HepG2 (cell line): Measurements from ENCODE around the gene MRPL58. TPM values are rescaled to one million over a fixed set of nuclear protein-coding genes. Genes with fewer than 3 reads are reported as not detected.

ENCODE experiments used
- CCAR2 ChIP-seq: fragments of 200-400 bp; formaldehyde crosslinking; optimal IDR thresholded peaks from 2 replicates; pipeline ENCODE3; 2018; ENCODE audit warnings: low read depth, mild to moderate bottlenecking, low read length, moderate library complexity
- CCDC6 ChIP-seq: sonication (generic); formaldehyde crosslinking; IDR thresholded peaks from 2 replicates; pipeline ENCODE4 v1.8.1; 2022; ENCODE audit warnings: mild to moderate bottlenecking, missing genetic modification reagents, moderate library complexity
- GATAD2A ChIP-seq: IDR thresholded peaks from 2 replicates; pipeline ENCODE4 v1.6.1; 2016
- HMG20B ChIP-seq: conservative IDR thresholded peaks from 2 replicates; pipeline ENCODE4 v1.6.1; 2016; ENCODE audit warnings: missing genetic modification reagents, missing compliant biosample characterization
- JDP2 ChIP-seq: sonication (generic); formaldehyde crosslinking; IDR thresholded peaks from 2 replicates; pipeline ENCODE4 v1.8.1; 2022; ENCODE audit warnings: missing genetic modification reagents, borderline replicate concordance
- KLF12 ChIP-seq: sonication (generic); formaldehyde crosslinking; IDR thresholded peaks from 2 replicates; pipeline ENCODE4 v1.4.0; 2020; ENCODE audit warnings: missing genetic modification reagents, borderline replicate concordance
- MAX ChIP-seq: IDR thresholded peaks from 2 replicates; pipeline ENCODE4 v1.6.1; 2012; ENCODE audit warnings: inconsistent platforms
- MZF1 ChIP-seq: sonication (generic); formaldehyde crosslinking; IDR thresholded peaks from 2 replicates; pipeline ENCODE4 v1.8.1; 2023; ENCODE audit warnings: mild to moderate bottlenecking, missing genetic modification reagents, borderline replicate concordance
- NR2F1 ChIP-seq, 2 experiments: fragments of 450-650 bp in 1 of 2; formaldehyde crosslinking in 1 of 2; IDR thresholded peaks; 2 replicates each; pipeline versions ENCODE4 v1.5.0 to v1.6.1; 2016 to 2020; ENCODE audit warnings: mild to moderate bottlenecking in 1 of 2, missing compliant biosample characterization in 1 of 2, missing genetic modification reagents in 1 of 2, moderate library complexity in 1 of 2
- PAF1 ChIP-seq: IDR thresholded peaks from 2 replicates; pipeline ENCODE4 v1.6.1; 2016; ENCODE audit warnings: missing genetic modification reagents, missing compliant biosample characterization
- POGZ ChIP-seq: sonication (generic); formaldehyde crosslinking; IDR thresholded peaks from 2 replicates; pipeline ENCODE4 v1.4.0; 2020; ENCODE audit warnings: mild to moderate bottlenecking, missing genetic modification reagents
- PREB ChIP-seq: sonication (generic); formaldehyde crosslinking; IDR thresholded peaks from 2 replicates; pipeline ENCODE4 v1.4.0; 2020; ENCODE audit warnings: missing genetic modification reagents
- RBM39 ChIP-seq: fragments of 200-400 bp; formaldehyde crosslinking; IDR thresholded peaks from one replicate; pipeline ENCODE4 v1.6.1; 2018; ENCODE audit warnings: antibody characterized with exemption, mild to moderate bottlenecking, low read depth, low read length; ENCODE audit not compliant: poor library complexity, severe bottlenecking
- RFXAP ChIP-seq: sonication (generic); formaldehyde crosslinking; IDR thresholded peaks from 2 replicates; pipeline ENCODE4 v1.4.0; 2020; ENCODE audit warnings: missing genetic modification reagents, borderline replicate concordance
- SNAI1 ChIP-seq: sonication (generic); formaldehyde crosslinking; IDR thresholded peaks from 2 replicates; pipeline ENCODE4 v1.5.0; 2020; ENCODE audit warnings: mild to moderate bottlenecking, missing genetic modification reagents, borderline replicate concordance
- WIZ ChIP-seq: sonication (generic); formaldehyde crosslinking; IDR thresholded peaks from 2 replicates; pipeline ENCODE4 v1.5.1; 2020; ENCODE audit warnings: mild to moderate bottlenecking, missing genetic modification reagents
- ZMYM2 ChIP-seq: sonication (generic); formaldehyde crosslinking; IDR thresholded peaks from 2 replicates; pipeline ENCODE4 v1.8.0; 2022; ENCODE audit warnings: mild to moderate bottlenecking, missing genetic modification reagents
- ZMYM3 ChIP-seq: sonication (generic); formaldehyde crosslinking; IDR thresholded peaks from 2 replicates; pipeline ENCODE4 v1.5.1; 2020; ENCODE audit warnings: mild to moderate bottlenecking, missing genetic modification reagents
- ZNF143 ChIP-seq: sonication (generic); formaldehyde crosslinking; IDR thresholded peaks from 2 replicates; pipeline ENCODE4 v1.4.0; 2020; ENCODE audit warnings: missing genetic modification reagents
- ZNF276 ChIP-seq: sonication (generic); formaldehyde crosslinking; IDR thresholded peaks from 2 replicates; pipeline ENCODE4 v1.4.0; 2020; ENCODE audit warnings: mild to moderate bottlenecking, low read depth, missing genetic modification reagents
- ZNF775 ChIP-seq: sonication (generic); formaldehyde crosslinking; IDR thresholded peaks from 2 replicates; pipeline ENCODE4 v1.4.0; 2020; ENCODE audit warnings: missing genetic modification reagents, mild to moderate bottlenecking, moderate library complexity, borderline replicate concordance
- ZNF83 ChIP-seq: sonication (generic); formaldehyde crosslinking; IDR thresholded peaks from 2 replicates; pipeline ENCODE4 v1.4.0; 2020; ENCODE audit warnings: missing genetic modification reagents, mild to moderate bottlenecking, borderline replicate concordance
- polyA plus RNA-seq, 8 experiments: library from polyadenylated mRNA; depleted of rRNA in 3 of 8; stranded (reverse) in 7 of 8; unstranded in 1 of 8; fragments of >200 nt; fragmentation: Illumina TruSeq in 4 of 8; extraction: Trizol in 4 of 8; gene quantifications; 2 replicates each; pipeline versions ENCODE4 v1.2.1 to v1.2.3, GENCODE V29; 2011 to 2016; ENCODE audit warnings: low read depth in 4 of 8, missing spikeins in 1 of 8, mixed read lengths in 1 of 8; ENCODE audit not compliant: insufficient read depth in 1 of 8
- total RNA-seq, 5 experiments: library from RNA; depleted of rRNA; stranded (reverse); fragments of >200 nt; fragmentation: Illumina TruSeq; extraction: Trizol; gene quantifications; 2 replicates each; pipeline ENCODE4 v1.2.3, GENCODE V29; 2016; ENCODE audit warnings: low read depth in 1 of 5
- TF ChIP-seq, protein P1 (sequence below): sonication (generic); formaldehyde crosslinking; IDR thresholded peaks from 2 replicates; pipeline ENCODE4 v1.9.0; 2021; ENCODE audit warnings: missing genetic modification reagents, mild to moderate bottlenecking, borderline replicate concordance
- TF ChIP-seq, protein P2 (sequence below): IDR thresholded peaks from 2 replicates; pipeline ENCODE4 v1.6.1; 2016; ENCODE audit warnings: mild to moderate bottlenecking, missing biosample characterization, missing genetic modification reagents

The MRPL58 gene
- total and polyA plus RNA-seq, 2 of the 13 experiments (the other 11 are each of a cell fraction or from before 2014, with no cell fraction given): 44.9 to 68.9 TPM

- TF ChIP-seq ZMYM2 (CRISPR knock-in tag) (0 out of 2 replicates have a peak, but pooled peaks have one; percentile 10), HMG20B (CRISPR knock-in tag) (no peak; the same call in 1 of the 2 replicates), MZF1 (no peak), PREB (CRISPR knock-in tag) (no peak), JDP2 (CRISPR knock-in tag) (no peak), POGZ (CRISPR knock-in tag) (0 out of 2 replicates have a peak, but pooled peaks have one; percentile 45), NR2F1 (CRISPR knock-in tag; IDR thresholded peaks at IDR 0.05) (no peak), ZNF143 (no peak; the same call in 1 of the 2 replicates), MAX (peak; percentile 66), WIZ (CRISPR knock-in tag) (no peak), CCDC6 (no peak), ZNF276 (CRISPR knock-in tag) (no peak), ZNF83 (CRISPR knock-in tag) (peak; percentile 61; the same call in 1 of the 2 replicates), CCAR2 (no peak), RFXAP (CRISPR knock-in tag) (0 out of 2 replicates have a peak, but pooled peaks have one; percentile 32), KLF12 (peak; percentile 41; the same call in 1 of the 2 replicates), ZMYM3 (CRISPR knock-in tag) (peak; percentile 70; the same call in 1 of the 2 replicates), SNAI1 (CRISPR knock-in tag) (peak; percentile 38; the same call in 1 of the 2 replicates), GATAD2A (CRISPR knock-in tag) (peak; percentile 81), RBM39 (no peak), PAF1 (no peak), ZNF775 (CRISPR knock-in tag) (no peak)
- TF ChIP-seq, protein P1, sequence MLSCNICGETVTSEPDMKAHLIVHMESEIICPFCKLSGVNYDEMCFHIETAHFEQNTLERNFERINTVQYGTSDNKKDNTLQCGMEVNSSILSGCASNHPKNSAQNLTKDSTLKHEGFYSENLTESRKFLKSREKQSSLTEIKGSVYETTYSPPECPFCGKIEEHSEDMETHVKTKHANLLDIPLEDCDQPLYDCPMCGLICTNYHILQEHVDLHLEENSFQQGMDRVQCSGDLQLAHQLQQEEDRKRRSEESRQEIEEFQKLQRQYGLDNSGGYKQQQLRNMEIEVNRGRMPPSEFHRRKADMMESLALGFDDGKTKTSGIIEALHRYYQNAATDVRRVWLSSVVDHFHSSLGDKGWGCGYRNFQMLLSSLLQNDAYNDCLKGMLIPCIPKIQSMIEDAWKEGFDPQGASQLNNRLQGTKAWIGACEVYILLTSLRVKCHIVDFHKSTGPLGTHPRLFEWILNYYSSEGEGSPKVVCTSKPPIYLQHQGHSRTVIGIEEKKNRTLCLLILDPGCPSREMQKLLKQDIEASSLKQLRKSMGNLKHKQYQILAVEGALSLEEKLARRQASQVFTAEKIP: no peak
- TF ChIP-seq, protein P2, sequence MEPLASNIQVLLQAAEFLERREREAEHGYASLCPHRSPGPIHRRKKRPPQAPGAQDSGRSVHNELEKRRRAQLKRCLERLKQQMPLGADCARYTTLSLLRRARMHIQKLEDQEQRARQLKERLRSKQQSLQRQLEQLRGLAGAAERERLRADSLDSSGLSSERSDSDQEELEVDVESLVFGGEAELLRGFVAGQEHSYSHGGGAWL: 0 out of 2 replicates have a peak, but pooled peaks have one; percentile 34
Observed at GRCh38 chr17:74972107-74972972, 40.1 kb upstream of the MRPL58 start, which contains the start of gene HID1 (continued).
